NCI-H1105 (cell line): Measurements from ENCODE around the gene GGCT.

Experiments used
- DNase-seq: peaks from one replicate; lab custom pipeline; 2025; lab: John Stamatoyannopoulos, UW

The GGCT gene

DNA sequence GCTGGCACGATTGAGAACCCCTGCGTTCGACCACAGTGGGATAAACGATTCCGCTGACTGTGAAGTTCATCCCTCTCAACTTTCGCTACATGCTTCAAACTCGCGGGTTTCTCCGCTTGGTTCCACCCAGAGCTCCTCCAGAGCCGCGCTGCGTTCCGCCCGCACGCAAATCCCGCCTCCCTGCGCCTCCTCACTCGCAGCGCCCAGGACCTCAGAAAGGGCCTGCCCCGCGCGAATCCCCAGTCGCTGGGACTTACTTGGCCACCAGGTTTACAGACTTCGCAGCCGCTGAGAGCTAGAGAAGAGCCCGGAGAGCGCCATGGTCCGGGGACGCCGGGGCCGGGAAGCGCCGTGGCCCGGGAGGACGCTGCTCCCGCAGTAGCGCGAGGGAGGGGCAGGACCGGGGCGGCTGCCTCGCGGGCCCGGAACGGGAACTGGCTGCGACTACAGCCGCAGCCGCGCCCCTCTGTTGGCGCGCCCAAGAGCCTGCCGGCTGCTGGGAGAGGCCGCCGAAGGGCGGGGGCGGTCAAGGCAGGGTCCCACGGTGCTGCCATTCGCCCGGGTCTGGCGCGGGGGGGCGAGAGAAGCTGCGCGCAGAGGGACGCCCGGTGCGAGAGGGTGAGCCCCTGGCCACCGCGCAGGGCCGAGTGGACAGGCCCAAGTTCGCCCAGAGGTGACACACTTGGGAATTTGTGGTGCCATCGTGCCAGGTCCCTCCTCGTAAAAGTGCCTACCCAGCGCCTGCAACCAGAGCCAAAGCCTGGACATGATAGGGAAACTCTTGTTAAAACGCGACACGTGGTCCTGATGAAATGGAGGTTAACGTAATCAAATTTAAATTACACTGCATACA is 26.1 kb downstream of the GGCT start, which contains the start of gene NOD1:
NOD1 (minus strand) TSS at position 436 of the 853 bp plus-strand sequence. CDS start 21,863 bp downstream, outside the sequence.
- DNase-seq = peak; percentile 73

DNA sequence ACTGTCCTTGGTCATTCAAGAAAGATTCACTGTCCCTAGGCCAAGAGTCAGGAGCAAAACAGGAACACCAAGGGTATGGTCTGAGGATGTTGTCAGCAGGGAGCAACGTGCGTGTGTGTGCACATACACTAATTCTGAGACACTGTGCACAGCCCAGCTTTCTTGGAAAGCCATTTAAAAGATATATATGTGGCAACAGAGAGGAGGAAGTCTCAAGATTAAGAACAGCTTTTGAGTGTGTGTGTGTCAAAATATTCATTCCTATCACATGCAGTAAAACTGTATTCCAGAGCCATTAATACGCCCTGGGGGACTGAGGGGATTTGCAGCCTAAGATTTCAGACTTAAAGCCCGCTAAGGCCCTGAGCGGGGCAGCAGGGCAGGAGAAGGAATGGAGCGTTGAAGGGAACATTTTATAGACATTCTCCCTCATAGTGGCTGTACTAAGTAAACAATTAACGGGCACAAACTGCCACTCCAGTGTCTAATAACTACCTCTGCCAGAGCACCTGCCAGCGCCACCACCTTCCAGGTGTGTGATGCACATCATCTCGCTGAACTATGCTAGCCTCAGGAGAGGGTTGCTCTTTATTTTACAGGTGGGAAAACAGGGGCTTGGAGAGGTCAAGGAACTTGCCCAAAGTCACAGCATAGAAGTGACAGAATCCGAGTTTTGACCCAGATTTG is 28.0 kb downstream of the GGCT start:
- peak; percentile 86 for DNase-seq

DNA sequence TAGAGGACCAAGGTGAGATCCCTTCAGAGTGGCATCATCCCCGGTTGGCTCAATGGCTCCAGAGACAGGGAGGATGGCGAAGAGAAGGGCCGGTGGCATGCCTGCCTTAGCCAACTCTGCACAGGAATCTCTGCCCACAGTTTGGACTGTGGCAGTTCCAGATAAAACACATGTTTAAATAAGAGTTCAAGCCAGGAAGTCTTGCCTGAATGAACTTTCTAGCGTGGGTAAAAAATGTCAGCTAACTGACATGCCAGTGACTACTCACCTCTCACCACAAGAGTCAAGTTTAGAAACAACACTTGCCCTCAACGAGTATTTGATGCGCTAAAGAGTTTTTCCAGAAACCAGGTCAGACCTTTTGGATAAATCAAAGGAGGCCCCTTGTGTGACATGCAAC is 29.0 kb downstream of the GGCT start:
- no peak for DNase-seq

DNA sequence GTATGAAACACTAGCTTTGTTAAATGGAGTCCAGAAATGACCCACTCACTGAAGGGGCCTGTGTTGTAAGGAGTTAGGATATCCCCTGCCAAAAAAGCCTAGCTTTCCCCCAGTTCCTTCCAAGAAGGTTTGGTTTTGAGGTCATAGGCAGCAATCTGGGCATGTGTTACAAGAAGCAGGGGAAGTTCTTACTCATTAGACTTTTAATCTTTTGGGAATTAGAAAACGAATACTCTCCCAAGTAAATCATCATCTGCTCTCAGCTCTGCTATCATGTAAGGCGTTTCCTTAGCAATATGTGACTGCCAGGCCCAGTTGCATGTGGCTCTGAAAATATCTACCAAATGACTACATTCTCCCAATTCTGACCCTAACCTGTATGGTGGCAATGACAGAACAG is 29.7 kb downstream of the GGCT start:
- DNase-seq = no peak

DNA sequence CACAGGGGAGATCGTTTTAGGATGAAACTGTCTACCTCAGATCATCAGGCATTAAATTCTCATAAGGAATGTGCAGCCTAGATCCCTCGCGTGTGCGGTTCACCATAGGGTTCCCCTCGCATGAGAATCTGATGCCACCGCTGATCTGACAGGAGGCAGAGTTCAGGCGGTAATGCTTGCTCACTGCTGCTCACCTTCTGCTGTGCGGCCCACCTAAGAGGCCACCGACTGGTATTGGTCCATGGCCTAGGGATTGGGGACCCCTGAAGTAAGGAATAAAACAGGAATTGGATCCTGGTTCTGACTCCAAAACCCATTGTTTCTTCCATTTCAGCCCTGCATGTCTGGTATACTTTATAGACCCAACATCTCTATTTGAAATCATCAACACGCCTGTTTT is 30.1 kb downstream of the GGCT start:
- no peak for DNase-seq

DNA sequence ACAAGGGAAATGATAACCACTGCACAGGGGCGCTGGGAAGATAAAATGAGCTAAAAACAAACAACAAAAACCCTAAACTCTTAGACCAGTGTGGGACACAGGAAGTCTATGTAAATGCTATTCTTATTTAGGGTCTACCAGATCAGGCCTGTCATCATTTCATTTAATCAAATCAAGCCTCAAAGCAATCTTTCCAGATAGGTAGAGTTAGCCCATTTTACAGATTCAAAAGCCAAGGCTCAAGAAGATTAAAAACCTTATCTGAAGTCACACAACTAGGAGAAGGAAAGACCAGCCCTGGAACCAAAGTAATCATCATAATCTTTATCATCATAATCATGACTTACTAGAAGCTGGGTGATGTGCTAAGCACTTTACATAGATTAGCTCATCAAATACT is 30.7 kb downstream of the GGCT start:
- DNase-seq = no peak

DNA sequence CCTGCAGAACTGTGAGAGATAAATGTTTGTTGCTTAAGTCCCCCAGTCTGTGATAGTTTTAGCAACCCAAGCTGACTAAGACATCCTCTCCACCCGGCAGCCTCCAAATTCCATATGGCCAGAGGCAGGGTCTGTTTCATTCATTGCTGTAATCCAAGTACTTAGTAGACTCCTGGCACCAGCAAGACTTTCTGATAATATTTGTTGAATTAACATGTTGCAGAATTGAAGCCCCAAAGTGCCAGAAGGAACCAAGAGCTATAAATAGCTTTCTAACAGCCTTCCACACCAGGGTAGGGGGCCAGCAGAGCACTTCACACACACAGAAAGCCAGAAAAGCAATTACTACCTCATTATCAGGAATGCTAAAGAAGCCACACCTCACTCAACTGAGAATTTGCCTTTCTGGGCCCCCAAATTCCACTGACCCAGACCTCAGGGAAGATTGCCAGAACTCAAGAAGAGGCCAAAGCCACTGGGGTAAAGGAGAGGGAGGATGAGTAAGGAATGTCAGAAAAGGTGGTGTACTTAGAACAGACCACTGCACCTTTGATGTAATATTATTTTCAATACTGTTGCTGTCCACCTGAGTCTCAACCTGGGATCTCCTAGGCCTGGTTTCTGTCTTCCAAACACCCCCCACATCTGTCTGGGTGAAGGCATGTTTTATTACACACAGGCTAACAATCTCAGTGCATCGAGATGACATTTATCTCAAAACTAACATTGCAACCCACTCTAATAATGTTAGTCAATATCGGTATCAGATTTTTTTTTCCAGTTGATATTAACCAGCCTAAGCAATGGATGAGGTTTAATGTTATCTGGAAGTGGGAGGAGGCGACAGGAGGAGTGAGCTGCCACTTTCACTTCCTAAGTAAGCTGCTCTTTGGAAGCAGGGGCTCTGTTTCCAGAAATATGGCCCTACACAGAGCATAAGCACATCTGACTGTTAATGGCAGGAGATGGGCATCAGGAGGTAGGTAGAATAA is 31.5 kb downstream of the GGCT start:
- no peak for DNase-seq

DNA sequence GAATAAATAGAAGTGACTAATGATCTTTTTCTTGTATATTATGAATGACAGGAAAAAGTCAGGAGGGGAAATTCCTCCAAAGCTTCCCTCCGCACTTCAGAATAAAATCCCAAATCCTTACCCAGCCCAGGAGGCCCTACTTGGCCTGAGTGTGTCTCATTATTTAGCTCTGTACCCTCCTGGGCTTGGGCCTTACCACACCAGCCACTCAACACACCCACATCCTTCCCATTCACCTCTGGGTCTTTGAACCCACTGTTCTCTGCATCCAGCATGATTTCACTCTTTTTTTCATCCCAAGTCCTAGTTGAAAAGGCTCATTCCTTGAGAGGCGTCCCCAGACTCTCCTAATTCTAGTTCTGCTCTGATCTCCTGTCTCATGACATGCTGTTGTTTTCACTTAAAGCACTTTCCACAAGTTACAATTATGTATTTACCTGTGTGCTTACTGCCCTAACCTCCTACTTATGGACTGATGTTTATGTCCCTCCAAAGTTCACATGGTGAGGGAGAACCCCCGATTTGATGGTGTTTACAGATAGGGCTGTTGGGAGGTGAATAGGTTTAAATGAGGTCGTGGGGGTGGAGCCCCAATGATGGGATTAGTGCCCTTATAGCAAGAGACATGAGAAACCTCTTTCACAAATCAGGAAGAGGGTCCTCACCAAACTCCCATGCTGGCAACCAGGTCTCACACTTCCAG is 32.4 kb downstream of the GGCT start:
- DNase-seq = no peak

DNA sequence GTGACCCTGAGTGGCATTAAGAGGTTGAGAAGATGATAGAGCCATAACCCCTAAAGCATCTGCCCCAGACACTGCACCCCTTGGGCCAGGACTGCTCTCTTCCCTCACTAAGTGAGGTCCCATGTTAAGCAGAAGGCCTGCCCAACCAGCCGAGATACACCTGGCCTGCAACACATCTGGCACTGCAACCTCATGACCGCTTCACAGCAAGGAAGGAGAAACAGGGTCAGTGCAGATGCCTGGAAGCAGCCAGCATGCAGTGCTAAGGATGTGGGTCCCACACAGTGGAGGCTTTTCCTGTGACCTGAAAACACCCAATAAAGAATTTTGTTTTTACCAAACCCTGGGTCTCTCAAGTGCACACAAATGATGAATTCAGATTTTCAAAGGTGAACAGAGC is 33.4 kb downstream of the GGCT start:
- no peak for DNase-seq

DNA sequence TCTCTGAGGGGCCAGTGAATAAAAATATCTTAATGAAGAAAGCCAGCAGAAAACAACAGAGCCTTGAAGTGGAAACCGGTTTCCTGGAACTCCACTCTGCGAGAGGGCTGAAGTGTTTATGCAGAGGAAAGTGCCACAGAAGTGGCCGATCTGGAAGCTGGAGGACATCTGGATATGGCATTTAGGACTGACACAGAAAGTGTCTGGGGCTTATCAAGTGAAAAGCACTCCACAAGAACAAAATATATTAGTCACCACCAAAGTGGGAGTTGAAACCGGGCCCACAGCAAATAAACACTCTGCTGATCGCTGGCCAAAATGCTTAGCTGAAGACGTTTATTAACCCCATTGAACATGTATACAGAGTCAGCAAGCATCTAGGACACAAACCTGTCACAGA is 33.9 kb downstream of the GGCT start:
- DNase-seq = peak; percentile 39

DNA sequence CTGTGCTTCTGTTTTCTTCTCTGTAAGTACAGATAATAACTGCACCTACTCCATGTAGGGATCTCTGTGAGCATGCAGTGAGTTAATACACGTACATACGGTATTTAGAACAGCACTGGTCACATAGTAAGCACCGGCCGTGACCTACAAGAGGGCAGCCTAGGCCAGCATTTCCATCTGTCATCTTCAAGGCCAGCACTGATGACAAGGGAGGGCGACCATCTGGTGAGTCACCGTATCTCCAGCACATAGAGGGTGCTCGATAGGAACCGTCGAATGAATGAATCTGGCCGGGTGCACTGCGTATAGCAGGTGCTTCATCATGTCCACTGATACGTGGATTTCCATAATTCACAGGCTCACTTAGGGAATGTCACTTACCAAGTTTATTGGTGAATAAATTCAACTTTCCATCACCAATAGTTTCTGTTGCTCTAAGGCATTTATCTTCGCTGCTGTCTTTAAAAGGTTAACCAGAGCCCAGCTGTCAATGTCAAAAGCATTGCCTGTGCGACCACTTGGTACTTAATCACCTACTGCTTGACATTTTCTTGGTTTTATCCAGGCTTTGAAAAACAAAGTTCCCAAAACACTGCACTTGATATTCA is 34.4 kb downstream of the GGCT start:
- no peak for DNase-seq

DNA sequence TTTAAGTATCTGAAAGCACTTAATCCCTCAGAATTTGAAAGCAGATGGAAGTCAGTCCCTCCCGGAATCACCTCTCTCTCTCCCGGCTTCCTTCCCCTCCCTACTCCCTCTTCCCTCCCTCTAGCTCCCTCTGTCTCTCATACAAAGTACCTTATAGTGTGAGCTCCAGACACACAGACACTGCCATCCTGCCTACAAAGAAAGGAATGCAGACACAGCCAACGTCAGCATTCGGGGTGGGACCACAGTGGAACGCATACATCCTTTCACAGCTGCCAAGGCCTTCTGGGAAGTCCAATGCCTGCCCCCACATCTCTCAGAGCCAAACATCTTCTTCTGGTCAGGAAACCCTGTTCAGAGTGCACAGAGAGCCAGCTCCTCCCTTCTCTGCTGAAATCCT is 35.3 kb downstream of the GGCT start:
- no peak for DNase-seq

DNA sequence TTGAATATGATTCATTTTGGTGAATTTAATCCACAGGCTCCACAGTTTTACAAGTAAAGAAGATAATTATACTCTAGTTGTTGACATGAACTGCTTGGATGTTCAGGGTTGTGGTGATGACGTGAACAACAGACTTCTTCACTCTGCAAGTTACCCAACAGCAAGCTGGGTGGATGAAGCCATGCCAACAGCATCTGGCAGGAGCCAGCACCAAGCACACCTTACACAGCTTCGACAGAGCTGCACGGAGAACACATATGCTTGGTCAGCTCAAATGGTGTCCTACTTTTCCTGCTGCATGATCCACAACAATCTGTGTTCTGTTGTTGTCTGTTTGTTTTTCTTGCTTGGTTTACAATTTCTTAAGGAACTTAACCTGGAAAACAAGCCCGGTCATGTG is 35.8 kb downstream of the GGCT start:
- no peak for DNase-seq

DNA sequence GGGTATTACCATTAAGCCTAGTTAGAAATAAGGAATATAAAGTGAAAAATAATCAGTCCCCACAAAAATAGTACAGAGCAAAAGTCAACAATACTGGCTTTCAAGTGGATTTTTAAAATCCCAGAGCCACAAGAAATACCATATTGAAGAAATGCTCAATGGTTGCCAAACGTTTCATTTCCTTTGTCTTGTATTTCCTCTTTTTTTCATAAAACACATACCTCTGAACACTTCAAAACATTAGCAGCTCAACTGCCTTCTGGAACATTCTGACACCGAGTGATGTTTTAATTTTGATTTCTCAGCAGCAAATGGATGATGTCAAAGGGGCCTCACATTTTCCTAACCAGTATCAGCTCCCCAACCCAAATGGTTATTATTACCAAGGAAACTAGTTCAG is 36.6 kb downstream of the GGCT start:
- no peak for DNase-seq

DNA sequence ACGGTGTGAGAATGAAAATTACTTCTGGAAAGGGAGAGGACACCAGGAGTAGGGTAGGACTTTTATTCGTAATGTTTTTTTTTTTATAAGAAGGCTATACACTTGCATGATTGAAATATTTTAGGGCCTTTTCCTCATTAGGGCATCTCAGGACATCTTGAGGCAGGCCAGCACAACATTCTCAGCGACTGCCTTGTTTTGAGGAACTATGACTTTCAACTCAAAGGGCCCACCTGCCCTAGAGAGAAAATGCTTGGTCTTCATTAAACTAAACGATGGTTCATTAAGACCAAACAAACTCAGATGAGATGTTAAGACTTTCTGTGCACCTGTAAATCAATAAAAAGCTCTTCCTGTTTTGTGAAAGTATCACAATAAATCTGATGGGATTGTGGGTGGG is 37.4 kb downstream of the GGCT start:
- DNase-seq = no peak

DNA sequence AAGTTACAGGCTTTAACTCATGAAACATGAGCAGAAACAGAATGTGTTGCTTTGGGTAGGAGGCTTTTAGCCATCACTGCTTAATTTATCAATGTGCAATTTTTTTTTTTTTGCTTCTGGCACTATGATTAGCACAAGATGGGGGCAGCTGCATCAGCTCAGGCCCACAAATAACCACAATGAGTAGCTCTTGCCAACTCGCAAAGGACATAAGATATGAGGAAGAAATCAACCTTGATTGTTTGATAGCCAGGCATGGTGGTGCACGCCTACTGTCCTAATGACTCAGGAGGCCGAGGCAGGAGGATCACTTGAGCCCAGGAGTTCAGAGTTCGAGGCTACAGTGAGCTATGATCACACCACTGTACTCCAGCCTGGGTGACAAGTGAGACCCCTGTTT is 38.4 kb downstream of the GGCT start:
- no peak for DNase-seq

DNA sequence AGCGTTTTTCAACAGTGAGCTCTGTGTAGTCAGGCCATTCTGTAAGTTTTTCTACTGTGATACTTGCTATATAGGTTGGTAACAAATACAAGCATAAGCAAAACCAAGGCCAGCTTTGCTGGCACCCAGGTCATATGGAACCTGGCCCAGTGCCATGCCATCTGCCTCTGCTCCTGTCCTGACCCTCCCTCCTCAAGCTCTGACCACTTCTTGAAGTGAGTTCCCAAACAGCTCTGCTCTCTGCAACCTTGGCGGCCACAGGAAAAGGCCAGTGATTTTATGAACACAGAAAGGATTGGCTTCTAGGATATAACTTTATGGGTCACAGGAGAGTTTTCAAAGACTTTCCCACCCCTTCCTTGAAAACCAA is 38.8 kb downstream of the GGCT start:
- DNase-seq = no peak

DNA sequence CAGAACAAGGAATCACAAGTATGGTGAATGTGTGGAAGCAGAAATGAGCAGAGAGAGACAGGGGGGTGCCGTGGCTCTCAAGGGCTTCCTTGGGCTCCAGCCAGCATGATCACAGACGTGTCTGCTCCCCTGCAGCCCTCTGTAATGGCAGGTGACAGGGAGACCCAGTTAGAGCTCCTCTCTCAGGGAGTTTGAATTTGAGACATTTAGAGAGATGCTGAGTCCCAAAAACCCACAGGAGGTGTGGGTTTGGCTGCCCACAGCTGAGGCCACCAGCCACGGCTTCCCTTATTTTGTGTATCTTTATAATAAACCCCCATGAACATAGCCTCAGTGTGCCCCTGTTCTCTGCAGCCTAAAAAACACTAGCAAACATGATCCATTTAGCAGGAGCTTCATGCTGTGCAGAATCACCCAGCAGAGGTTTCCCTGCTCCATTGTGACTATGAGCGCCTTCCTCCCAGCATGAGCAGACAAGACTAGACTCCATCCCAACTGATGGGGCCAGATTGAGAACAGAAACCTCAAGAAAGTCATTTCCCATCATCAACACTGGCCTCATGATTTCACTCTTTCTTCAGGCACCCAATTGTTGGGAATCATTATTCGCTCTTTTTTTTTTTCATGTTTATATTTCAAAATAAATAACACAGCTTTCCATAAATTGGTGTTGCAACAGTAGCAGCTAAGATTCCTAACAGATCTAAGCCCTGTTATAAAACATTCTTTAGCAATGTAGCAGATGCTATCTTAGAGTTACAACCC is 39.4 kb downstream of the GGCT start:
- peak; percentile 25 for DNase-seq

DNA sequence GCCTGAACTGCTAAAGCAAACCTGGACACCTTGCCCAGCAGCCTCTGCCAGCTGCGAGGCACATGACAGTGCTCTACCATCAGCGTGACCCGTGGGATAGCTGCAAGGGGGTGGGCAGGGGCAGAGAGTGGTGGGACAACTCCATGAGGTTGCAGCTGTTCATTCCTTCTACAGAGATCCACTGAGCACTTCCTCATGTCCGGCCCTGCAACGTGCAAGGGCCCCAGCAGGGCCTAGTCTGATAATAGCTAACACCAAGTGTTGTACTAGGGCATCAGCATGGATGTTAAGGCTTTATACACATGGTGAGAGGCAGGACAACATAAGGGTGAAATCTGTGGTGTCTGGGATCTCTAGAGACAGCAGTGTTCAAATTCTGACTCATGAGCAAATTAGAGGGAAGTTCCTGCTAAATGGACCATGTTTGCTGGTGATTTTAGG is 40.4 kb downstream of the GGCT start:
- DNase-seq = no peak

DNA sequence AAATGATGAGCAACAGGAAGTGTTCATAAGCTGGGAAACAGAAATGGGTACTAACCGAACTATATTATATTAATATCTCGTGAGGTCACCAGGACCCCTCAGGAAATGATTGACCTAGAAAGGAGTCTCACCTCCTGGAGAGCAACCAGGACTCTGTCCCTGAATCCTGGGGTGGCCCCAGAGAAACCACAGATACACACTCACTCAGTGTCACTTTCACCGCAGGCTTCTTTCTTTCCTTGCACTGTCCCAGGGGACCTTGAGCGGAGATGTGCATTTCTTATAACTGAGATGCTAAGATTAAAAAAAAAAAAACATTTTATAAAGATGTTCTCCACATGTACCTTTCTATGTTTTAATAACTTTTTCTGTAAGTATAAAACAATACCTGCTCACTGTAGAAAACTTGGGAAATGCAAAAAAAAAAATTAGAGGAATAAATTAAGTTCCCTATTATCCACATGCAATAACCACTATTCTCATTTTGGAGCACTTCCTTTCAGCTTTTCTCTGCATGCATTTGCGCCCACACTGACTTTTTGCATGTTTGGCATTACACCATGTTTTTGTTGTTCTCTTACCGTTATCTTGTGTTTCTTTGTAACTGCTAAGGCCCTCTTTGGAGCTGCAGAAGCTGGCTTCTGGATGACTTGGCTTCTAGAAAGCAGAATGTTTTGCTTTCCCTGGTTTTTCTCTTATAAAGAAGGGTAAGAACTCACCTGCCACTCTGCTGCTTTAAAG is 41.1 kb downstream of the GGCT start:
- DNase-seq = no peak
